ENCODE results near the gene NAA25. TPM values are rescaled to one million over a fixed set of nuclear protein-coding genes. Genes with fewer than 3 reads are reported as not detected.

Gene NAA25
- total and polyA plus RNA-seq, 4 donors = 3.1 to 17.7 (median 10.8) TPM

GRCh38 chr12:112004041-112004440 lies 104.5 kb downstream of the NAA25 start:
- DNase-seq (ENCODE audit: low spot score) = no peak
- no peaks in the 10 kb centered on the region for H3K27me3 ChIP-seq (ENCODE audit: control insufficient read depth in 4 of 4, insufficient read depth in 4 of 4, low read length in 3 of 4)
- no peak overlapping the region for H3K4me3 ChIP-seq (ENCODE audit: low read depth in 1 of 3, low read length in 3 of 3)
- H3K27ac ChIP-seq (ENCODE audit: low read depth in 1 of 2, low read length in 2 of 2) = no peak overlapping the region
- peaks cover 0 to 2% (median 0%) of the 10 kb centered on the region in 4 donors for H3K36me3 ChIP-seq (ENCODE audit: control insufficient read depth in 4 of 4, insufficient read depth in 3 of 4, low read depth in 1 of 4, low read length in 3 of 4)
- WGBS = 97% methylated on average over 3 of the region's 3 CpGs
- TF ChIP-seq HNF4G (IDR thresholded peaks at IDR 0.05) = no peak
- TF ChIP-seq HNF4A (conservative IDR thresholded peaks at IDR 0.05) = no peak
- no peak for TF ChIP-seq EGR1 (IDR thresholded peaks at IDR 0.05; ENCODE audit: low read depth in 2 of 2)
- no peak for TF ChIP-seq NR2F2 (IDR thresholded peaks at IDR 0.05)
- TF ChIP-seq FOXA2 (IDR thresholded peaks at IDR 0.05) = no peak
- TF ChIP-seq RXRA (IDR thresholded peaks at IDR 0.05) = no peak
- no peak for TF ChIP-seq RAD21 (IDR thresholded peaks at IDR 0.05)
- no peak for TF ChIP-seq TAF1 (conservative IDR thresholded peaks at IDR 0.05)
- TF ChIP-seq ZBTB33 (IDR thresholded peaks at IDR 0.05) = no peak
- H3K4me1 ChIP-seq (ENCODE audit: control insufficient read depth in 4 of 4, insufficient read depth in 4 of 4, low read length in 3 of 4) = peaks cover 0 to 6% (median 3%) of the 10 kb centered on the region in 4 donors
- H3K9me3 ChIP-seq (ENCODE audit: control insufficient read depth in 4 of 4, low read length in 3 of 4) = no peaks in the 10 kb centered on the region
- H3K9ac ChIP-seq (ENCODE audit: low read depth in 1 of 2, low read length in 2 of 2) = no peak overlapping the region

- H3K4me3 ChIP-seq (ENCODE audit: low read depth in 1 of 3, low read length in 3 of 3) = no peak overlapping the region
- no peaks in the 10 kb centered on the region for H3K9me3 ChIP-seq (ENCODE audit: control insufficient read depth in 4 of 4, low read length in 3 of 4)
- peak overlapping the region in 1 of 2 donors; percentile 22 for H3K9ac ChIP-seq (ENCODE audit: low read depth in 1 of 2, low read length in 2 of 2)
- TF ChIP-seq NR2F2 (IDR thresholded peaks at IDR 0.05) (no peak), SP1 (IDR thresholded peaks at IDR 0.05) (no peak), GABPA (IDR thresholded peaks at IDR 0.05 in 1 of 2, conservative IDR thresholded peaks at IDR 0.05 in 1 of 2) (no peak), JUND (IDR thresholded peaks at IDR 0.05) (no peak), HNF4G (IDR thresholded peaks at IDR 0.05) (no peak), REST (IDR thresholded peaks at IDR 0.05) (no peak), EGR1 (IDR thresholded peaks at IDR 0.05; ENCODE audit: low read depth in 2 of 2) (no peak), RXRA (IDR thresholded peaks at IDR 0.05) (no peak), ATF3 (IDR thresholded peaks at IDR 0.05) (no peak), YY1 (IDR thresholded peaks at IDR 0.05) (no peak), ZBTB33 (IDR thresholded peaks at IDR 0.05) (no peak), MAX (IDR thresholded peaks at IDR 0.05) (no peak), RAD21 (IDR thresholded peaks at IDR 0.05) (no peak)
- no peak for DNase-seq (ENCODE audit: low spot score)
- H3K4me1 ChIP-seq (ENCODE audit: control insufficient read depth in 4 of 4, insufficient read depth in 4 of 4, low read length in 3 of 4) = peaks cover 2 to 9% (median 4%) of the 10 kb centered on the region in 4 donors
- H3K27ac ChIP-seq (ENCODE audit: low read depth in 1 of 2, low read length in 2 of 2) = no peak overlapping the region
- no peaks in the 10 kb centered on the region for H3K27me3 ChIP-seq (ENCODE audit: control insufficient read depth in 4 of 4, insufficient read depth in 4 of 4, low read length in 3 of 4)
- H3K36me3 ChIP-seq (ENCODE audit: control insufficient read depth in 4 of 4, insufficient read depth in 3 of 4, low read depth in 1 of 4, low read length in 3 of 4) = no peaks in the 10 kb centered on the region
Observed at GRCh38 chr12:112001576-112001975, 107.0 kb downstream of the NAA25 start.

All from liver (tissue), 9 donors.